Hindlimb muscle (tissue), 1 donor: ENCODE data around the gene FBXO41. TPM values are rescaled to one million over a fixed set of nuclear protein-coding genes. Genes with fewer than 3 reads are reported as not detected.

Source experiments
- DNase-seq: peaks from one replicate; pipeline ENCODE4 v3.0.0-alpha.2; 2013
- polyA plus RNA-seq: library from polyadenylated mRNA; unstranded; fragments of 120-200 nt; gene quantifications from one replicate; pipeline ENCODE4 v1.2.1, GENCODE V29; 2013; ENCODE audit not compliant: insufficient read length

The FBXO41 gene
- polyA plus RNA-seq, 1 donor, result 0.23 TPM

- no peak for DNase-seq
Observed at GRCh38 chr2:73210696-73211095, 73.6 kb downstream of the FBXO41 start.

DNA sequence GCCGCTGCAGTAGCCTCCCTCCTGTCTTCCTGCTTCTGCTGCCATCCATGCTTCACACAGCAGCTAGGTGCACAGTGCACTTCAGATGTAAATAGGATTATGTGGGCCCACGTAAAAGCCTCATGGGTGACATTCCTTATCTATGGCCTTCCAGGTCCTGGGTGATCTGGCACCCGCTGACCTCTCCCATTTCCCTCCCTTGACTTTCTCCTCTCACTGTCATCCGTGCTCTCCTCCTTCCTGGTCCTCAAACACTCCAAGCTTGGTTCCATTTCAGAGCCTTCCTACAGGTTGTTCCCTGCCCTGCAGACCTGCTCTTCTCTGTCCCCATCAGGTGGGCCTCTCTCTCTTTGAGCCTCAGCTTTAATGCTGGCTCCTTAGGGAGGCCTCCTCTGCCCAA is 74.3 kb downstream of the FBXO41 start:
- DNase-seq, result no peak

DNA sequence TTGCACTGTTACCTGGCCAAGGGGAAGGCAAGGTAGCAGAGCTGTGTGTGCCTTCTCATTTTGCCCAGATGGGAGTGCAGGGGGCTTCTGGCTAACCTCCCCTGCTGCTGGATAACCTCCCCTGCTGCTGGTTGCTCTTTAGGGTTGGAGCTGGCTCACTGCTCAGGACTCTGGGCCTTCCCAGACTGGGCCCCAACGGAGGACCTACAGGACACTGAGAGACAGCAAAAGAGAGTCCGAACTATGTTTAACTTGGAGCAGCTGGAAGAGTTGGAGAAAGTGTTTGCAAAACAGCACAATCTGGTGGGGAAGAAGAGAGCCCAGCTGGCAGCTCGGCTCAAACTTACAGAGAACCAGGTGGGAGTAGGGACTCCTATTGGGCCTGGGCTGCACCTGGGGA is 76.0 kb downstream of the FBXO41 start:
- no peak for DNase-seq

GRCh38 chr2:73205611-73206010 is 78.7 kb downstream of the FBXO41 start:
- DNase-seq, result no peak

Other genes starting within 250 kb of the FBXO41 start
- gene SFXN5, start 212.8 kb downstream of the FBXO41 start, polyA plus RNA-seq, result 6.4 TPM
- 18.8 TPM for gene RAB11FIP5, start 171.5 kb downstream of the FBXO41 start, polyA plus RNA-seq
- not detected for gene NOTO, start 81.9 kb downstream of the FBXO41 start, polyA plus RNA-seq
- gene SMYD5, start 70.2 kb downstream of the FBXO41 start, polyA plus RNA-seq, result 35.2 TPM
- gene PRADC1, start 51.2 kb downstream of the FBXO41 start, polyA plus RNA-seq, result 33.0 TPM
- 174 TPM for gene CCT7, start 50.2 kb downstream of the FBXO41 start, polyA plus RNA-seq
- not detected for gene EGR4, start 9.1 kb upstream of the FBXO41 start, polyA plus RNA-seq
- gene ALMS1, start 101.4 kb upstream of the FBXO41 start, polyA plus RNA-seq, result 16.6 TPM